Stimulated activated CD8-positive, alpha-beta memory T cell treated with anti-CD3 and anti-CD28 coated beads, Interleukin-7, amount 100 ng/mL, for 48 hours (primary cell): Measurements from ENCODE around the gene CCDC28B.
A peak's percentile ranks its signal among the peaks of the same experiment; 100 is the strongest.

Experiments used
- DNase-seq, 2 donors: peaks; one replicate each; pipeline ENCODE4 v3.0.0-alpha.2; 2020; ENCODE audit warnings: low read depth in 1 of 2; ENCODE audit errors: extremely low read depth in 1 of 2

CCDC28B gene

GRCh38 chr1:32220746-32221580, 20.6 kb downstream of the CCDC28B start:
- DNase-seq, result no peak

DNA sequence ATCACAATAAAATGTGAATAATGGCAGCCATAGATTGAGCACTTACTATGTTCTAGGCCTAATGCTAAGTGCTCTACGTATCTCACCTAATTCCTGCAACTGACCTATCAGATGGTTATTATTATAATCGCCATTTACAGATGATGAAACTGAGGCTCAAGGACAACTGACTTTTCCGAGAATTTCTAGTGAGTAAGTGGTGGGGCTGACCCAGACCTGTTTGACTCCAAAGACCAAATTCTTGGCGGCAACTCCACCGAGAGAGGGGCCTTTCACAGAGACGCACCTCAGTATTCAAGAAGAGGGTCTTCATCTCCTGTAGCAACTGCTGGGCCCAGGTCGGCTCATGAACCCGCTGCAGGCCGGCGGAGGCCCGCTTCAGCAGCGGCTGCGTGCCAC, 21.2 kb downstream of the CCDC28B start:
- no peak for DNase-seq

GRCh38 chr1:32221980-32222755, 21.8 kb downstream of the CCDC28B start, which contains the start of the genes EIF3I and TMEM234:
Gene EIF3I (plus strand): TSS chr1:32222407. CDS start chr1:32222442, 35 bp downstream.
Gene TMEM234 (minus strand): TSS chr1:32222353. CDS start chr1:32222322, 31 bp downstream.
- peak; percentile 75 to 90 for DNase-seq

- DNase-seq, result no peak
Measured at GRCh38 chr1:32223683-32224082, 23.3 kb downstream of the CCDC28B start.

- no peak for DNase-seq
Measured at GRCh38 chr1:32224285-32224684, 23.9 kb downstream of the CCDC28B start.

GRCh38 chr1:32228771-32229170, 28.4 kb downstream of the CCDC28B start:
- DNase-seq, result no peak

GRCh38 chr1:32231843-32232432, 31.5 kb downstream of the CCDC28B start:
- no peak for DNase-seq

DNA sequence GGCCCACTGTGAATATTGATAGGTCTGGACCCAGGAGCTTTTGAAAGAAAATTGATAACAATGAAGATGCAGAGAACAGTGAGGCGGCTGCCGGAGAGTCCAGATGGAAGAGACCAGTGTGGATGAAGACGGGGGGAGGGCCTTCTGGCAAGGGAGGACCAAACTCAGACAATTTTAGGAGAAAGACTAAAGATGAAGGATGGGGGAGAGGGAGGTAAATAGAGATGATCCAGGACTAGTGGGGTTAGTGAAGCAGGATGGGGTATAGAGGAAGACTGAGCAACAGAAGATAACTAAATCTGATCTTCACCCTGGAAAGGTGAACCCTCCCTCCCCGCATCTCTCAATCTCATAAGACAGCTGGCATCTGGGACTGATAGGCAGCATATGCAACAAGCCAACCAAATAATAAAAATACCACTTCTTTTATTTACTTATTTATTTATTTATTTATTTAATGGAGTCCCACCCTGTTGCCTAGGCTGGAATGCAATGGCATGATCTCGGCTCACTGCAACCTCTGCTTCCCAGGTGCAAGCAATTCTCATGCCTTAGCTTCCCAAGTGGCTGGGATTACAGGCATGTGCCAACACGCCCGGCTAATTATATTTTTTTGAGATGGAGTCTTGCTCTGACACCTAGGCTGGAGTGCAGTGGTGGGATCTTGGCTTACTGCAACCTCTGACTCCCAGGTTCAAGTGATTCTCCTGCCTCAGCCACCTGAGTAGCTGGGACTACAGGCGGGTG, 32.3 kb downstream of the CCDC28B start:
- no peak for DNase-seq

DNA sequence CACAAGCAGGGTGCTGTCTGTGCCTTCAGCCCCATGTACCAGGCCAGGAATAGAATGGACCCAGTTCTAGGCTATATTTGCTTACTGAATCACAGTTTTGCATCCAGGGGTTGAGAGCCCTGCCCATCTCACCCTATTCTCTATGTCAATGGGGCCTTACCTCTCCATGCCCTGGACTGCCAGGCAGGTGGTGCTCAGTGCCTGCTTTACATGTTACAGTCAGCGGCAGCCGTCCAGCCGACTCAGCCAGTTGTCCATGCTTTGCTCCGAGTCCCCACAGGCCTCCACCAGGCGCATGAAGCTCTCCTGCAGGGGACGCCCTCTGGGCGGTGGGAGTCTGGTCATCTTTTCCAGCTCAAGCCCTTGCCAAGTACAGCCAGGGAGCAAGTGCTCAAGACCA, 34.4 kb downstream of the CCDC28B start:
- no peak for DNase-seq

GRCh38 chr1:32239337-32239736, 38.9 kb downstream of the CCDC28B start:
- no peak for DNase-seq

GRCh38 chr1:32239790-32240139, 39.4 kb downstream of the CCDC28B start:
- no peak for DNase-seq

GRCh38 chr1:32240140-32240951, 40.0 kb downstream of the CCDC28B start:
- DNase-seq, result no peak

- no peak for DNase-seq
Measured at GRCh38 chr1:32241001-32241763, 40.8 kb downstream of the CCDC28B start.

DNA sequence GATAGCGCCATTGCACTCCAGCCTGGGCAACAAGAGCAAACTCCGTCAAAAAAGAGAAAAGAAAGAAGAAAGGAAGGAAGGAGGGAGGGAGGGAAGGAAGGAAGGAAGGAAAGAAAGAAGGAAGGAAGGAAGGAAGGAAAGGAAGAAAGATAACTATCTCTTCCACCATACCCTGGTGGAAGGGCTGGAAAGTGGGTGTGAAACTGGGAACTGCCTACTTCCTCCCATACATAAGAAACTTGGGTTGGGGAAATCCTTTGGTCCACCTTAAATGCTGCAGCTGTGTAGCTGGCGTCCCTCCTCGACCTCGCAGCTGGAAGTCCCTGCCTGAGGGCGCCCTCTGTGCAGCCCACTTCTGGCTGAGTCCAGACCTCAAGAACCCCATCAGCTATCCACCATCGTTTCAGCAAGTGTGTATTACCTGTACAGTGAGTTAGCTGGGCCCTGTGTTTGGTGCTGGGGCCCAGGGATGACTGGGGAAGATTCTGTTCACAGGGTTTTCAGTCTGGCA, 42.0 kb downstream of the CCDC28B start:
- DNase-seq, result no peak

DNA sequence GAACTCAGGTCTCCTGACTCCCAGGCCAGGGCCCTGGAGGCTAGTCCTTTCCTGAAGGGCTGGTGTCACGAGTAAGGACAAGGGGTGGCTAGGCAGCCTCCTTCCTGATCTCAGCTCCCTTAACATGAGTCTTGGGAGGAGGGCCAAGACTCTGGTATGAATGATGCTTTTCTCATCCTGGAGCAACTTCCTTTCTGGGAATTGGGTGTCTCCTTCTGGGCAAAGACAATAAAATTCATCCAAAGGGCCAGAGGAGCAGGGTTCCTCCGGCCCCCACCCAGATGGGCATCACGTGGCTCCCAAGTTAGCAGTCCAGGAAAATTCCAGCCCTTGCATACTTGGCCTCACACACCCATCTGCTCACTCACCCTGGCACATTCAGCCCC, 46.5 kb downstream of the CCDC28B start, which contains the start of gene FAM167B:
FAM167B (plus strand) TSS at position 335 of the 386 bp plus-strand sequence. CDS start 200 bp downstream, outside the sequence.
- no peak for DNase-seq

GRCh38 chr1:32247452-32247851, 47.1 kb downstream of the CCDC28B start:
- DNase-seq, result no peak

- peak; percentile 67 to 80 for DNase-seq
Measured at GRCh38 chr1:32247983-32248889, 47.8 kb downstream of the CCDC28B start.
